ENCODE results near the gene TIGD6.
A peak's percentile ranks its signal among the peaks of the same experiment; 100 is the strongest.
"Not testable (repeated sequence)": the region's sequence is repeated elsewhere in the genome, so short reads cannot be mapped to it uniquely, and the experiment has no call there.

The TIGD6 gene

GRCh38 chr5:150000256-150000989 is at the start of gene TIGD6, which contains the start of gene HMGXB3:
Gene TIGD6, minus strand, starts transcription at chr5:150000654. Its CDS starts 4,306 bp downstream, at chr5:149996348.
Gene HMGXB3, plus strand, starts transcription at chr5:150000739. Its CDS starts 4,114 bp downstream, at chr5:150004853.
- peak; percentile 95 for DNase-seq

- DNase-seq, result no peak
Measured at GRCh38 chr5:150046031-150046430, 45.6 kb upstream of the TIGD6 start.

DNA sequence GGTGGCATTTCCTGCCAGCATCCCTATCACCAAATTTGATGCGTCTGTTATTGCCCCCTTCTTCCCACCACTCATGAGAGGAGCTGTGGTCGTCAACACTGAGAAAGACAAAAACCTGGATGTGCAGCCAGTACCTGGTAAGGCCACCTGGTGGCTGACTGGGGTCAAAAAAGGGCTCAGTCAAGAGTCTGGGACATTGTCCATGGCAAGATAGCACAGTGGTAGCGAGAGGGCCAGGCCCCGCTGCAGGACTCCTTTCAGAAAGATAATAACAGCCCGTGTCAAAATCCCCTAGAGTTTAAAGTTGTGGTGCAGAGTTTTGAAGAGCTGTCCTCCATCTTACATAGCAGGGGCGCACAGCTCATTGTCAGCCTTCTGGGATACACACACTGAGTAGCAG is 45.1 kb upstream of the TIGD6 start:
- no peak for DNase-seq

DNA sequence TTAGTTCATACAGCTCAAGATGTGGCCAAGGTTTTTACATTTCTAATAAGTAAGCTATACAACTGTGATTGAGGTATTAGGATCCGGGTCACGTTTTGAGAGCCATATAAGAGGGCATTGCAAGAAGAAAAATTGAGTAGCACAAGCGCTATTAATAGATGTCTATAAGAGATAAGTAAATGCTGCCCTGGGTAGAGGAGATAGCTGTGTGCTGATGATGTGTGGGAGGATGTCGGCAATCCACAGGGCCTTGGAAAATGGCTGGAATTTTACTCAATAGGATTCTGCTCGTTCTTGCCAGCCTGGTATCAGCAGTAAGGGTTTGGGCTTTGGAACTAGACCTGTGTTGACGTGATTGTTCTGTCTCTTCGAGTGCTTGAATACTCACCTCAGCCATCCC is 44.3 kb upstream of the TIGD6 start:
- DNase-seq, result no peak

DNA sequence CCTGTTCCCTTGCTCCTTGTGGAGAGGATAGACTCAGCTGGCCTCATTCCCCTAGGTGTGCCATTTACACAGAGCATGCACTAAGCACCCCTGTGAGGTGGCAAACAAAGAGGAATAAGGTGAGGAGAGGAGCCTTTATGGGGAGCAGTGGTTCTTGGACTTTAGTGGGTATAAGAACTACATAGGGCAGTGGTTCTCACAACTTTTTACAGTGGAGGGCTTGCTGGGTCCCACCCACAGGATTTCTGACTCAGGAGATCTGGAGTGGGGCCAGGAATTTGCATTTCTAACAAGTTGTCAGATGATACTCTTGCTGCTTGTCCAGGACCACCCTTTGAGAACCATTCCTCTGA is 43.9 kb upstream of the TIGD6 start:
- DNase-seq, result no peak

DNA sequence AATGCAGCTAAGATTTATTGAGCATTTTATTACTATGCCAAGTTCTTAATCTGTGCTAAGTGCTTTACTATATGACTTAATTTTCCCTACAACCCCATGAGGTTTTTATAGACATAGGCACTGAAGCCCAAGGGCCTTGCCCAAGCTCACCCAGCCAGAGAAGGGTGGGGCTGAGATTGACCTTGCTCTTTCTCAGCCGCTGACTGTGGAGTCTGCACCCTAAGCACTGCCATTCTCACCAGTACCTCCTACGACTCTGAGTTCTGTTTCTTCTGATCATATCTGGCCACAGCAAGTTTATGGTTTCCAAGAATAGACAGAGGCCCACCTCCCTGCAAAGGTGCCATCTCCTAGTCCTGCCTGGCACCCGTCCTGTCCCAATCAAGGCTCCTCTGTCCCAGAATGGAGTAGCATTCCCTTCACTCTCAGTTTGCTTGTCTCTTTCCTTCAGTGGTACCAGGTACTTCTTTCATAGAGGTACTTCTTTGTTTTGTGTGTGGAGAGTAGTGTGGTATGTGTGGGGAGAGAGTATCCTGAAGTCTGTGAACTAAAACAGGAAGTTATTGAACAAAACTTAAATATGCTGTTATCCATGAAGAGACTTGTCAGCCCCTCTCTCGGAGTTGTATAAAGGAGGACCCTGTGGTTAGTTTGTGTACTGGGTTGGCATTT is 43.3 kb upstream of the TIGD6 start:
- no peak for DNase-seq

DNA sequence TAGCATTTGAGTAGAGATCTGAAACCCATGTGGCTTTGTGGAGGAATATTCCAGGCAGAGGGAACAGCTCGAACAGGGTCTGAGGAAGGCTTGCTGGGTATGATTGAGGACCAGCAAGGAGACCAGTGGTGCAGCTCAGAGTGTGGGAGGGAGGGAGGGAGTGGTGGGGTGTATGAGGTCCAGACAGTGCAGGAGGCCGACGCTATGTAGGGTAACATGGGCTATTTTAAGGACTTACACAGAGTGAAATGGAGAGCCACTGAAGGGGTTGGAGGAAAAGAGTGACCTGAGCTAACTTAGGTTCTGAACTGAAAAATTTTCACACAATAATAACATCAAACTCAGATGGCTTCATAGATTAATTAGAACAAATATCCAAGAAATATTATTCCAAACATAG is 42.0 kb upstream of the TIGD6 start:
- no peak for DNase-seq

DNA sequence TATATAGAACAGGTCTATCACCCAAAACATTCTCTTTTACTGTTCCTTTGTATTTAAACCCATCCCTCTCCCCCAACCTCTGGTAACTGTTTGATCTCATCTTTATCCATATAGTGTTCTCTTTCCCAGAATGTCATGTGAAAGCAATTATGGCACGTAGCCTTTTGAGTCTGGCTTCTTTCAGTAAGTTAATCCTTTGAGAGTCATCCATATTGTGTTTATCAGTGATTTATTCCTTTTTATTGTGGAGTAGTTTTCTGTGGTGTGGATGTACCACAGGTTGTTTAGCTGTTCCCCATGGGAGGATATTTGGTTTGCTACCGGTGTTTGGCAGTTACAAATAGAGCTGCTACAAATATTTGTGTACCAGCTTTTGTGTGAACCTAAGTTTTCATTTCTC is 38.1 kb upstream of the TIGD6 start:
- no peak for DNase-seq

DNA sequence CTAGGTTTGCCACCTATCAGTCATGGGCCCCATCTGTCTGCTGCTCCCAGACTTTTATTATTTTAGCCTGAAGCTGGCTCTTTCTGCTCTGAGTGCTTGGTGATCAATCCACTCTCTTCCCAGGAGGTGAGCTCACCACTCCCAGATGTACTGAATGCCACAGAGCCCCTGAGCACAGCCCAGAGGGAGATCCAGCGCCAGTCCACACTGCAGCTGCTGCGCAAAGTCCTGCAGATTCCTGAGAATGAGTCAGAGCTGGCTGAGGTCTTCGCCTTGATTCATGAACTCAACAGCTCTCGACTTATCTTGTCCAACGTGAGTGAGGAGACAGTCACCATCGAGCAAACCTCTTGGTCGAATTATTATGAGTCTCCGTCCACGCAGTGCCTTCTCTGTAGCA is 36.1 kb upstream of the TIGD6 start:
- no peak for DNase-seq

GRCh38 chr5:150035139-150035895 is 34.9 kb upstream of the TIGD6 start:
- DNase-seq, result no peak

- no peak for DNase-seq
Measured at GRCh38 chr5:150034662-150035061, 34.2 kb upstream of the TIGD6 start.

- no peak for DNase-seq
Measured at GRCh38 chr5:150033334-150033733, 32.9 kb upstream of the TIGD6 start.

DNA sequence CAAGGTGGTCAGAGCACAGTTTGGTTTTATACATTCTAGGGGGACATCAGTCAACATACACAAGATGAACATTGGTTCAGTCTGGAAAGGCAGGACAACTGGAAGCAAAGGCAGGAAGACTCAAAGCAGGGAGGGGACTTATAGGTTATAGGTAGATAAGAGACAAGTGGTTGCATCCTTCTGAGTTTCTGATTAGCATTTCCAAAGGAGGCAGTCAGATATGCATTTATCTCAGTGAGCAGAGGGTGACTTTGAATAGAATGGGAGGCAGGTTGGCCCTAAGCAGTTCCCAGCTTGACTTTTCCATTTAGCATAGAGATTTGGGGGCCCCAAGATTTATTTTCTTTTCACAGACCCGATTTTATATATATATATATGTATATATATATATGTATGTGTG is 27.6 kb upstream of the TIGD6 start:
- DNase-seq, result not testable (repeated sequence)

DNA sequence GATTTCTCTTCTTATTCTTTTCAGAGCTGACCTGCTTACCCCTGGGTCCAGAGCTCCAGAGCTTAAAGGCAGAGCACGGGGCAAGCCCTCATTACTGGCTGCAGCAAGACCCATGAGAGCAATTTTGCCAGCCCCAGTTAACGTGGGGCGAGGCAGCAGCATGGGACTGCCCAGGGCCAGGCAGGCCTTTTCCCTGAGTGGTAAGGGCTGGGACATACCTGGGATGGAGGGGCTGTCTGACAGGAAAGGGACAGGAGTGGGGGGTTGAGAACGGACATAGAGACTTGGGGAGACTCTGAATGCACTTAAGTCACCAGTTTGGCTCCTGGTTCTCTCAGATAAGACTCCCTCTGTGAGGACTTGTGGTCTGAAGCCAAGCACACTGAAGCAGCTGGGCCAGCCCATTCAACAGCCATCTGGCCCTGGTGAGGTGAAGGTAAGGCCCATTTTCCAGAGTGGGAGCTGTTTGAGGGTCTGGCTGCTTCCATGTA is 26.3 kb upstream of the TIGD6 start:
- no peak for DNase-seq

DNA sequence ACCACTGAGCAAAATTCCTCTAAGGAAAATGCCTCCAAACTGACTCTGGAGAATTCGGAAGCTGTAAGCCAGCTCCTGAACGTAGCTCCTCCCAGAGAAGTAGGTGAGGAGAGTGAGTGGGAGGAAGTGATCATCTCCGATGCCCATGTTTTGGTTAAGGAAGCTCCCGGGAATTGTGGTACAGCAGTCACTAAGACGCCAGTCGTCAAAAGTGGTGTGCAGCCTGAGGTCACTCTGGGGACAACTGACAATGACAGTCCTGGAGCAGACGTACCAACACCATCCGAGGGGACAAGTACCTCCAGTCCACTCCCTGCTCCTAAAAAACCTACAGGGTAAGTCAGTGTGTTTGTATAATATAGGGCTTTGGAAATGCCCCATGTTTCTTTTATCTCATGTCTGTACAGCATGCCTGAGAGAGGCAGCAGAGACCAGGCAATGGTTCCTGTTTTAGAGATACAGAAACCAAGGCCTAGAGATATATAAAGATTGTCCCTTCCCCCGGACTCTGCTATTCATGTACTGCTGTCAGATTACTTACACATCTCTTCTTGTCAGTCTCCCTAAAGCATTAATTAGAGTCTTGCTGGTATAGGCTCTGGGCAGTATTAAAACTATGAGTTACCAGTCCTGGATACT is 24.0 kb upstream of the TIGD6 start:
- DNase-seq, result no peak

DNA sequence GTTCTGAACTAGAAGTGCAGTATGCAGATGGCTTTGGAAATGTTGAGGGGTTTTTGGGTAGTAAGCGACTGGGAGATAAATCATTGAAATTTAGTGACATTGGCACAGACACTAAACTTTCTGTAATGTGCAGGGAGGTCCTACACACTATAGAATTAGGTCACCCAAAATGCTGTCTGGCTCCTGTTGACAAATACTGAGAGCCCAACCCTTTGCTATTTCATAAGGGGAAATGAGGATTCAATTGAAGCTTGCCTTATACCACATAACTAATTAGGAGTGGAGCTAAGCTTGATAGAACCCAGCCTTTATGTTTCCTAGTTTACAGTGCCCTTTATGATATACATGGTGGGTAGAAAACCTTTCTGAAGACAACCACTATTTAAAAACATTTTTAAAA is 22.7 kb upstream of the TIGD6 start:
- DNase-seq, result no peak

DNA sequence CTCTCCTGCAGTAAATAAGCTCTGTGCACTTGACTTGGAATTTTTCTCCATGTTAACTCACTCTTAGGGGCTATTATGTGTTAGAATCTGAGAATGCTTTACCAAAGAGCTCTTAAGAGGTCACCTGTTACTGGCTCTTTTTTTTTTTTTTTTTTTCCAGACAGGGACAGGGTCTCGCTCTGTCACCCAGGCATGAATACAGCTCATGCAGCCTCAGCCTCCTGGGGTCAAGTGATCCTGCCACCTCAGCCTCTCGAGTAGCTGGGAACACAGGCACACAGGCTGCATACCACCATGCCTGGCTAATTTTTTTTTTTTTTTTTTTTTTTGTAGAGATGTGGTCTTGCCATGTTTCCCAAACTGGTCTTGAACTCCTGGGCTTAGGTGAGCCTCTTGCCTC is 22.2 kb upstream of the TIGD6 start:
- DNase-seq, result no peak

- DNase-seq, result no peak
Measured at GRCh38 chr5:150022158-150022531, 21.7 kb upstream of the TIGD6 start.

- DNase-seq, result no peak
Measured at GRCh38 chr5:150021491-150022157, 21.2 kb upstream of the TIGD6 start.

DNA sequence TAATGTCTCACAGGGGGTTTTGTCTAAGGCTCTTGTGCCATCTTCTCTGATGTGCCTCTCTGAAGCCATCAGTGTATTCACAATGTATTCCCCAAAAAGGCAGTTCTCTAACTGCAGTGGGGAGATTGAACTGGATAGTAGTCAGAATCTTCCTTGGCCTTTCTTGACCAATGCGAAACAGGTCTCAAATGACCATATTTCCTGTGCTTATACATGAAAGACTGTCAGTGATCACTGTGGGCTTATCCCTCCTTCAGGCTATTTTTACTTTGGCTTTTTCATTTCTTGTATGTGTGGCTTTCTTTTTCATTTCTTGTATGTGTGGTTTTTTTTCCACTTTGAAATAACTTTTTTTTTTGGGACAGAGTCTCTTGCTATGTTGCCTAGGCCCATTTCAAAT is 19.8 kb upstream of the TIGD6 start:
- no peak for DNase-seq

GRCh38 chr5:150017226-150018005 is 17.0 kb upstream of the TIGD6 start:
- no peak for DNase-seq

DNA sequence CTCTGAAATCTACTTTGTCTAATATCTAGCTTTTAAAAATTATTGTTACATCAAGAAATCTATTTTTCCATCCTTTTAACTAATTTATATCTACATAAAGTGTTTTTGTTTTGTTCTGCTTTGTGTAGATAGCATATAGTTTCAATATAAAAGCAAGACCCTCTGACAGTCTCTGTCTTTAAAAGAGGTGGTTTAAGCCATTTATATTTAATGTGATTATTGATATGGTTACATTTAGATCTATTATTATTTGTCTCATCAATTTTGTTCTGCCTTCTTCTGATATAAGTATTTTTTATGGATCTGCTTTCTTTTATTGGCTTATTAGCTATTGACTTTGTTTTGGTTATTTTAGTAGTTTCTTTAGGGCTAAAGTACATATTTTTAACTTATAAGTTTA is 16.1 kb upstream of the TIGD6 start:
- DNase-seq, result no peak

Data from activated CD8-positive, alpha-beta memory T cell treated with anti-CD3 and anti-CD28 coated beads, Interleukin-2, amount 50 U/mL, for 48 hours (primary cell).